Measurements from ENCODE around the gene UBA52. TPM values are rescaled to one million over a fixed set of nuclear protein-coding genes. Genes with fewer than 3 reads are reported as not detected.
A peak's percentile ranks its signal among the peaks of the same experiment; 100 is the strongest.

Gene UBA52
- total and polyA plus RNA-seq, 2 of the 13 experiments (the other 11 are each of a cell fraction or from before 2014, with no cell fraction given), result 959 to 1,782 TPM

GRCh38 chr19:18596752-18597157, 25.1 kb downstream of the UBA52 start:
- Histone ChIP-seq H3K9ac (ENCODE audit: insufficient read depth, low read depth, low read length) (no peak overlapping the region), H3K79me2 (ENCODE audit: insufficient read depth, low read length) (peaks cover 5% of the 10 kb centered on the region), H2AFZ (ENCODE audit: low read length) (no peak overlapping the region), H3K4me1 (ENCODE audit: insufficient read depth, low read length) (no peaks in the 10 kb centered on the region), H3K4me3 (replicated peaks in 1 of 3; ENCODE audit: insufficient read depth in 1 of 3, low read depth in 2 of 3, low read length in 3 of 3) (no peak overlapping the region), H3K36me3 (replicated peaks in 1 of 2; ENCODE audit: control insufficient read depth in 1 of 2, insufficient read depth in 2 of 2, low read length in 2 of 2) (peaks cover 17 to 53% of the 10 kb centered on the region in 2 experiments; a peak in 4 of 5 replicates), H3K27ac (ENCODE audit: extremely low read length, insufficient read depth, low read length) (no peak overlapping the region), H3K27me3 (ENCODE audit: control insufficient read depth in 1 of 2, insufficient read depth in 2 of 2, low read length in 2 of 2) (no peaks in the 10 kb centered on the region), H3K9me3 (ENCODE audit: low read length) (no peaks in the 10 kb centered on the region), H4K20me1 (ENCODE audit: insufficient read depth, low read length) (peaks cover 4% of the 10 kb centered on the region; the same call in 1 of the 2 replicates), H3K4me2 (ENCODE audit: low read depth, low read length) (no peak overlapping the region)
- ChIA-PET POLR2A (no interaction called here), CTCF (ENCODE audit: low intra/inter-chr PET ratio, low total read pairs) (no interaction called here)
- DNase-seq (ENCODE audit: low spot score) (peak; percentile 41), ATAC-seq (peak; percentile 65), FAIRE-seq (no peak)
- intact Hi-C loops (cut with micrococcal nuclease; ENCODE audit: unreplicated experiment), result no loop called here
- TF ChIP-seq ZNF670 (CRISPR knock-in tag; IDR thresholded peaks at IDR 0.05; ENCODE audit: borderline replicate concordance), result no peak
- peak; percentile 73; the same call in 1 of the 2 replicates for TF ChIP-seq ZBTB38 (CRISPR knock-in tag; IDR thresholded peaks at IDR 0.05)
- TF ChIP-seq TIGD3 (CRISPR knock-in tag; IDR thresholded peaks at IDR 0.05; ENCODE audit: borderline replicate concordance), result no peak
- TF ChIP-seq MIER3 (CRISPR knock-in tag; IDR thresholded peaks at IDR 0.05; ENCODE audit: borderline replicate concordance), result no peak
- no peak for TF ChIP-seq ZNF580 (CRISPR knock-in tag; IDR thresholded peaks at IDR 0.05; ENCODE audit: borderline replicate concordance, low read depth)
- no peak for TF ChIP-seq ZKSCAN5 (CRISPR knock-in tag; IDR thresholded peaks at IDR 0.05)
- peak; percentile 57 for TF ChIP-seq RBM22 (optimal IDR thresholded peaks at IDR 0.05; ENCODE audit: low read length)
- TF ChIP-seq KLF16 (CRISPR knock-in tag; IDR thresholded peaks at IDR 0.05), result no peak
- no peak for TF ChIP-seq ZNF546 (CRISPR knock-in tag; conservative IDR thresholded peaks at IDR 0.05)
- no peak for TF ChIP-seq NR1H2 (CRISPR knock-in tag; IDR thresholded peaks at IDR 0.05; ENCODE audit: borderline replicate concordance, low read depth)
- TF ChIP-seq GABPB1 (CRISPR knock-in tag; IDR thresholded peaks at IDR 0.05), result 0 out of 2 replicates have a peak, but pooled peaks have one; percentile 13
- TF ChIP-seq CENPX (CRISPR knock-in tag; IDR thresholded peaks at IDR 0.05), result no peak
- TF ChIP-seq ZC3H4 (CRISPR knock-in tag; IDR thresholded peaks at IDR 0.05; ENCODE audit: borderline replicate concordance), result no peak
- peak; percentile 76 for TF ChIP-seq AGO2 (optimal IDR thresholded peaks at IDR 0.05; ENCODE audit: low read depth, low read length)
- no peak for TF ChIP-seq NFE2L1 (CRISPR knock-in tag; IDR thresholded peaks at IDR 0.05; ENCODE audit: borderline replicate concordance)
- TF ChIP-seq ZFP36 (IDR thresholded peaks at IDR 0.05; ENCODE audit: borderline replicate concordance, low read depth, low read length, partially characterized antibody), result no peak
- peak; percentile 97 for TF ChIP-seq ZBTB33 (CRISPR knock-in tag; IDR thresholded peaks at IDR 0.05)
- 0 out of 2 replicates have a peak, but pooled peaks have one; percentile 9 for TF ChIP-seq POLR2G (IDR thresholded peaks at IDR 0.05; ENCODE audit: low read depth, low read length)
- TF ChIP-seq U2AF1 (optimal IDR thresholded peaks at IDR 0.05; ENCODE audit: low read depth, low read length), result no peak
- TF ChIP-seq IRX3 (CRISPR knock-in tag; IDR thresholded peaks at IDR 0.05; ENCODE audit: borderline replicate concordance, low read depth), result no peak
- TF ChIP-seq RXRA (CRISPR knock-in tag; IDR thresholded peaks at IDR 0.05), result 0 out of 2 replicates have a peak, but pooled peaks have one; percentile 11
- peak; percentile 41 for TF ChIP-seq AGO1 (IDR thresholded peaks at IDR 0.05; ENCODE audit: low read depth, low read length, poor library complexity, severe bottlenecking)
- BruUV-seq (replicated peaks), result no TSS peak
- 86% methylated on average over 21 of the region's 21 CpGs for WGBS (ENCODE audit: low lambda C conversion rate)
- in situ Hi-C loops (cut with HindIII; ENCODE audit: extremely low pct_ligation_motif_present, low pct_unique_long_range_greater_than_20kb), result no loop called here
